GM10248 (cell line): ENCODE data around the gene LDLRAD4.

Source experiments
- CTCF ChIA-PET: fragments of 300-600 bp; sonication (Branson Sonifier 250); formaldehyde crosslinking; extraction: SDS; loops from one replicate; lab custom pipeline; 2021; ENCODE audit warnings: antibody characterized with exemption; lab: Yijun Ruan, JAX
- POLR2A ChIA-PET: fragments of 350-650 bp; sonication (Branson Sonifier 250); formaldehyde crosslinking; extraction: SDS; loops from one replicate; lab custom pipeline; 2020; ENCODE audit warnings: antibody characterized with exemption; lab: Yijun Ruan, JAX
- DNase-seq: peaks from one replicate; pipeline ENCODE4 v3.0.0; 2012; ENCODE audit errors: extremely low spot score
- TF ChIP-seq, protein P1 (sequence below): IDR thresholded peaks from 2 replicates; pipeline ENCODE4 v1.5.1; 2012; ENCODE audit warnings: mild to moderate bottlenecking, low read depth; ENCODE audit errors: extremely low read depth, missing control alignments, control extremely low read depth

Gene LDLRAD4

GRCh38 chr18:13501543-13501887 lies 283.0 kb downstream of the LDLRAD4 start:
- DNase-seq: no peak
- TF ChIP-seq, protein P1, sequence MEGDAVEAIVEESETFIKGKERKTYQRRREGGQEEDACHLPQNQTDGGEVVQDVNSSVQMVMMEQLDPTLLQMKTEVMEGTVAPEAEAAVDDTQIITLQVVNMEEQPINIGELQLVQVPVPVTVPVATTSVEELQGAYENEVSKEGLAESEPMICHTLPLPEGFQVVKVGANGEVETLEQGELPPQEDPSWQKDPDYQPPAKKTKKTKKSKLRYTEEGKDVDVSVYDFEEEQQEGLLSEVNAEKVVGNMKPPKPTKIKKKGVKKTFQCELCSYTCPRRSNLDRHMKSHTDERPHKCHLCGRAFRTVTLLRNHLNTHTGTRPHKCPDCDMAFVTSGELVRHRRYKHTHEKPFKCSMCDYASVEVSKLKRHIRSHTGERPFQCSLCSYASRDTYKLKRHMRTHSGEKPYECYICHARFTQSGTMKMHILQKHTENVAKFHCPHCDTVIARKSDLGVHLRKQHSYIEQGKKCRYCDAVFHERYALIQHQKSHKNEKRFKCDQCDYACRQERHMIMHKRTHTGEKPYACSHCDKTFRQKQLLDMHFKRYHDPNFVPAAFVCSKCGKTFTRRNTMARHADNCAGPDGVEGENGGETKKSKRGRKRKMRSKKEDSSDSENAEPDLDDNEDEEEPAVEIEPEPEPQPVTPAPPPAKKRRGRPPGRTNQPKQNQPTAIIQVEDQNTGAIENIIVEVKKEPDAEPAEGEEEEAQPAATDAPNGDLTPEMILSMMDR: no peak
- POLR2A ChIA-PET: no interaction called here
- CTCF ChIA-PET: interaction anchor here (1.0 to 1.5 kb wide), 7 partner anchors 10 to 57 kb away, joined by 3 to 7 read pairs (median 3); no protein-coding TSS in a partner anchor

DNA sequence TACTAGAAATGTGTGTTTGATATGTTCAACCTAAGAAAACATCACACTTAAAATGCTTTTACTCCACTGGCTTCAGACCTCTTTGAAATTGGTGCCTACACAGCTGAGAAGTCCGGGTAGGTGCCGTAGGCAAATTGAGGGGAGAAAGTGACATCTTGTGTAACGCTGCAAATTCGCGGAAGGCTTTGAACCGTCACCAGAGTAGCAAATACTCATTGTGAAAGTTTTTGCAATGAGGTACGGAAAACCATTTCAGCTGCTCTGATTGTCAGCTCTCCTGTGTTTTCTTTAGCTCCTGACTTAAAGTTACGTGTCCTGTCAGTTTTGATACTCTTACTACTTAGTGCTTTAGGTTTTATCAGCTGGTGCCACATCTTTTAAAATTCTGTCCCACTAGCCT lies 283.3 kb downstream of the LDLRAD4 start:
- DNase-seq: peak; percentile 76
- ChIA-PET POLR2A (no interaction called here), CTCF (interaction anchor here (1.0 to 1.5 kb wide), 7 partner anchors 10 to 57 kb away, joined by 3 to 7 read pairs (median 3); no protein-coding TSS in a partner anchor)
- TF ChIP-seq, protein P1: peak; percentile 26

- DNase-seq: no peak
- ChIA-PET CTCF (interaction anchor here (1.0 to 1.3 kb wide), 5 partner anchors 11 to 47 kb away, joined by 3 to 7 read pairs (median 3); no protein-coding TSS in a partner anchor), POLR2A (no interaction called here)
- TF ChIP-seq, protein P1: no peak
These were observed 284.0 kb downstream of the LDLRAD4 start for GRCh38 chr18:13502585-13502984.

DNA sequence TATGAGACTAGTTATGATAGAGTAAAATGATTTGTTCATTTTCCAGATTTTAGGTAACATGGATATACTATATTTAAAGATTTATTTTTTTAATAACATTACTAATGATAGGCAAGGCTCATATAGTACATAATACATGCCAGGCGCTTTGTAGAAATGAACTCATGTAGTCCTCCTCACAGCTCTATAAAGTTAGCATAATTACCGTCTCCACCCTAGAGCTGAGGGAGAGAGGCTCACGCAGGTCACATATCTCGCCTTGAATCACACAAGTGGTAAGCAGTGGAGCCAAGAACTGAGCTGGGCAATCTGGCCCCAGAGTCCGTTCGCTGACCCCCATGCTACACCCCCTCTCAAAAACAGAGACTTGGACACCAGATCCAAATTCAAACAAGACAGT lies 285.3 kb downstream of the LDLRAD4 start:
- POLR2A ChIA-PET: no interaction called here
- no peak for DNase-seq
- TF ChIP-seq, protein P1: no peak
- CTCF ChIA-PET: no interaction called here

- ChIA-PET POLR2A (no interaction called here), CTCF (no interaction called here)
These were observed 287.3 kb downstream of the LDLRAD4 start for GRCh38 chr18:13505780-13506345.

DNA sequence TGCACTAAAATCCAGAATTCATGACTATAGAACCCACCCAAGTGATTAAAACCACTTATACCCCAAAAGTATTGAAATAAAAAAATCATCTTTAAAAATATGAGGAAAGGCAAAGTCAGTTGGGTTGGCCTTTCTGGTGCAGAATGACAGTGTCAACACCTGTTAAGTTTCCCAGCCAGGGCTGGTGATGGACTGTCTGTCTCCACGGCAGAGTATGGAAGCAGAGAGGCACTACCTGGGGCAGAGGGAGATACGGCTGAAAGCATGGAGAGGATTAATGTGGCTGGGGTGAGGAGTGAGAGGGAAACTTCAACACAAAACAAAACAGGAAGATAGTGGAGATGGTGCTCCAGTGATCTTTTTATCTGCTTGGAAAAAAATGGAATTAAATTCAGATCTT lies 292.0 kb downstream of the LDLRAD4 start:
- ChIA-PET CTCF (interaction anchor here (1.3 to 1.6 kb wide), 2 partner anchors 8 to 294 kb away, joined by 3 to 4 read pairs; no protein-coding TSS in a partner anchor), POLR2A (no interaction called here)
- TF ChIP-seq, protein P1: no peak
- no peak for DNase-seq

More at GRCh38 chr18:13505780-13506345, 287.3 kb downstream of the LDLRAD4 start:
- DNase-seq: no peak
- TF ChIP-seq, protein P1: no peak
